ENCODE measurements around the gene UBXN7.

DNA sequence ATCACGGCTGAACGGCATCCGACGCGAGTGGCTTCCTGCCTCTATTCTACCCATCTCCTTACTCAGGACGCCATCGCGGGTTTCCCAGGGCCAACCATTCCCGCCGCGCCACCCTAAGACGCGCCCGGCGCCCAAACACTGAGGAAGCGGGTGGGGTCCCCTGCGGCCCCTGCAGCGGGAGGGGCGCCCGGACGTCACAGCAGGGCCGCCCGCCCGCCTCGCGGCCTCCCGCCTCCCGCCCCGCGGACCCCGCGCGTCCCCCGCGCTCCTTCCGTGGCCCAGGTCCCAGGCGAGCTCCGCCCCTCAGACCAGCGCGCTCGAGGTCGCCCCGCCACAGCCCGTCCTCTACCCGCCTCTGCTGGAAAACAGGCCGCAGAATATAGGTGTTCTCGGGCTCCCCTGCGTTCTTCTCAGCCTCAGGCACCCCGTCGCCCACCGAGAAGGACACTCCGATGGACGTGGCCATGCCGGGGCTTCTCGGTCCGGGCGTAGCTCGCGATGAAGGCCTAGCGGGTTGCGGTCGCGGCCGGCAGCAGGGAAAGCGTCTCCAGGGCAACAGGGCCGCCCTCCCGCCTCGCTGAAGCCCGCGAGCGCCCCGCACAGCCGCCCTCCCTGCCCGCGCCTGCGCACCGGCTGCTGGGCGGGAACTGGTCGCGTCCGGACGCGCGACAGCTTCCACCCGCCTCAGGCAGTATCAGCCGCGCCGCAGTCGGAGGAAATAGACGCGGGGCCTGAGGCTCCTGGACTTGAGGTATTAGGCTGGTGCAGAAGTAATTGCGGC lies 114.3 kb downstream of the UBXN7 start, which contains the start of gene DYNLT2B:
- TF ChIP-seq EP300 (conservative IDR thresholded peaks at IDR 0.05; ENCODE audit: poor library complexity, severe bottlenecking) (peak; percentile 57), SMC3 (conservative IDR thresholded peaks at IDR 0.05; ENCODE audit: poor library complexity) (peak; percentile 40), POLR2AphosphoS5 (IDR thresholded peaks at IDR 0.05) (peak; percentile 90), TAF1 (IDR thresholded peaks at IDR 0.05; ENCODE audit: low read depth) (peak; percentile 89), RAD21 (conservative IDR thresholded peaks at IDR 0.05) (peak; percentile 36)
- TF ChIP-seq, protein P1, sequence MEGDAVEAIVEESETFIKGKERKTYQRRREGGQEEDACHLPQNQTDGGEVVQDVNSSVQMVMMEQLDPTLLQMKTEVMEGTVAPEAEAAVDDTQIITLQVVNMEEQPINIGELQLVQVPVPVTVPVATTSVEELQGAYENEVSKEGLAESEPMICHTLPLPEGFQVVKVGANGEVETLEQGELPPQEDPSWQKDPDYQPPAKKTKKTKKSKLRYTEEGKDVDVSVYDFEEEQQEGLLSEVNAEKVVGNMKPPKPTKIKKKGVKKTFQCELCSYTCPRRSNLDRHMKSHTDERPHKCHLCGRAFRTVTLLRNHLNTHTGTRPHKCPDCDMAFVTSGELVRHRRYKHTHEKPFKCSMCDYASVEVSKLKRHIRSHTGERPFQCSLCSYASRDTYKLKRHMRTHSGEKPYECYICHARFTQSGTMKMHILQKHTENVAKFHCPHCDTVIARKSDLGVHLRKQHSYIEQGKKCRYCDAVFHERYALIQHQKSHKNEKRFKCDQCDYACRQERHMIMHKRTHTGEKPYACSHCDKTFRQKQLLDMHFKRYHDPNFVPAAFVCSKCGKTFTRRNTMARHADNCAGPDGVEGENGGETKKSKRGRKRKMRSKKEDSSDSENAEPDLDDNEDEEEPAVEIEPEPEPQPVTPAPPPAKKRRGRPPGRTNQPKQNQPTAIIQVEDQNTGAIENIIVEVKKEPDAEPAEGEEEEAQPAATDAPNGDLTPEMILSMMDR (IDR thresholded peaks at IDR 0.05; ENCODE audit: poor library complexity, severe bottlenecking) = peak; percentile 42
- TF ChIP-seq, protein P2, sequence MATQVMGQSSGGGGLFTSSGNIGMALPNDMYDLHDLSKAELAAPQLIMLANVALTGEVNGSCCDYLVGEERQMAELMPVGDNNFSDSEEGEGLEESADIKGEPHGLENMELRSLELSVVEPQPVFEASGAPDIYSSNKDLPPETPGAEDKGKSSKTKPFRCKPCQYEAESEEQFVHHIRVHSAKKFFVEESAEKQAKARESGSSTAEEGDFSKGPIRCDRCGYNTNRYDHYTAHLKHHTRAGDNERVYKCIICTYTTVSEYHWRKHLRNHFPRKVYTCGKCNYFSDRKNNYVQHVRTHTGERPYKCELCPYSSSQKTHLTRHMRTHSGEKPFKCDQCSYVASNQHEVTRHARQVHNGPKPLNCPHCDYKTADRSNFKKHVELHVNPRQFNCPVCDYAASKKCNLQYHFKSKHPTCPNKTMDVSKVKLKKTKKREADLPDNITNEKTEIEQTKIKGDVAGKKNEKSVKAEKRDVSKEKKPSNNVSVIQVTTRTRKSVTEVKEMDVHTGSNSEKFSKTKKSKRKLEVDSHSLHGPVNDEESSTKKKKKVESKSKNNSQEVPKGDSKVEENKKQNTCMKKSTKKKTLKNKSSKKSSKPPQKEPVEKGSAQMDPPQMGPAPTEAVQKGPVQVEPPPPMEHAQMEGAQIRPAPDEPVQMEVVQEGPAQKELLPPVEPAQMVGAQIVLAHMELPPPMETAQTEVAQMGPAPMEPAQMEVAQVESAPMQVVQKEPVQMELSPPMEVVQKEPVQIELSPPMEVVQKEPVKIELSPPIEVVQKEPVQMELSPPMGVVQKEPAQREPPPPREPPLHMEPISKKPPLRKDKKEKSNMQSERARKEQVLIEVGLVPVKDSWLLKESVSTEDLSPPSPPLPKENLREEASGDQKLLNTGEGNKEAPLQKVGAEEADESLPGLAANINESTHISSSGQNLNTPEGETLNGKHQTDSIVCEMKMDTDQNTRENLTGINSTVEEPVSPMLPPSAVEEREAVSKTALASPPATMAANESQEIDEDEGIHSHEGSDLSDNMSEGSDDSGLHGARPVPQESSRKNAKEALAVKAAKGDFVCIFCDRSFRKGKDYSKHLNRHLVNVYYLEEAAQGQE (IDR thresholded peaks at IDR 0.05; ENCODE audit: borderline replicate concordance) = peak; percentile 79
